GM11168 (cell line): ENCODE measurements around the gene CKLF.
"Not testable (repeated sequence)": the region's sequence is repeated elsewhere in the genome, so short reads cannot be mapped to it uniquely, and the experiment has no call there.

Experiments used
- in situ Hi-C: fragments of 300-500 bp; cut with MboI; formaldehyde crosslinking; loops from one replicate; pipeline ENCODE4 v1.12.0; 2022; ENCODE audit warnings: low sequenced_read_pairs; ENCODE audit not compliant: unreplicated experiment

CKLF gene, protein sequence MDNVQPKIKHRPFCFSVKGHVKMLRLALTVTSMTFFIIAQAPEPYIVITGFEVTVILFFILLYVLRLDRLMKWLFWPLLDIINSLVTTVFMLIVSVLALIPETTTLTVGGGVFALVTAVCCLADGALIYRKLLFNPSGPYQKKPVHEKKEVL

DNA sequence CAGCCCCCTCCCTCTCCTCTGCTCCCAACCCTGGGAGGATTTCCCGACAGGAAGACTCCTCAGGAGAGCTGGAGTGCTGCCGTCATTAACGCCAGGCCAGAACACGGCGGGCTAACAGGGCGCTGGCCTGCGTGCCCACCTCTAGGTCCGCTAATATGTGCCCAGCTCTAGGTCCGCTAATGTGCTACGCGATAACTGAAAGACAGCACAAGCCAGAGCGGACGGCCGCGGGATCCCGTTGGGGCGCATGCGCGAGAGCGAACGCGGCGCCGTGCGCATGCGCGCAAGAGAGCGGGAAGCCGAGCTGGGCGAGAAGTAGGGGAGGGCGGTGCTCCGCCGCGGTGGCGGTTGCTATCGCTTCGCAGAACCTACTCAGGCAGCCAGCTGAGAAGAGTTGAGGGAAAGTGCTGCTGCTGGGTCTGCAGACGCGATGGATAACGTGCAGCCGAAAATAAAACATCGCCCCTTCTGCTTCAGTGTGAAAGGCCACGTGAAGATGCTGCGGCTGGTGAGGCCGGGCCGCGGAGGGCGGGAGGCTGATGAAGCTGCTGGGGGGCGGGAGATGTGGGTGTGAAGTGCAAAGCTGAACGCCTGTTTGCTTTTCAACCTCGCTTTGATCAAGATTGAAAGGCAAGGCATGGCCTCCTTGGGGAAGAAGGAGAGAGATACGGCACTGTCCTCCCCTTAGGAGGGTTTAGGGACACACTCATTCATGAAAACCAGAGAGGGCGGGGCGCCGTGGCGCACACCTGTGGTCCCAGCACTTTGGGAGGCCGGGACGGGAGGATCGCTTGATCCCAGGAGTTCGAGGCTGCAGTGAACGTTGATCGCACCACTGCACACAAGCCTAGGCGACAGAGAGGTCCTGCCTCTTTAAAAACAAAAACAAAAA lies at the start of gene CKLF:
Gene CKLF (plus strand): TSS at position 291 of the 892 bp plus-strand sequence. CDS start 140 bp downstream, at position 431.
- in situ Hi-C loops: no loop called here

DNA sequence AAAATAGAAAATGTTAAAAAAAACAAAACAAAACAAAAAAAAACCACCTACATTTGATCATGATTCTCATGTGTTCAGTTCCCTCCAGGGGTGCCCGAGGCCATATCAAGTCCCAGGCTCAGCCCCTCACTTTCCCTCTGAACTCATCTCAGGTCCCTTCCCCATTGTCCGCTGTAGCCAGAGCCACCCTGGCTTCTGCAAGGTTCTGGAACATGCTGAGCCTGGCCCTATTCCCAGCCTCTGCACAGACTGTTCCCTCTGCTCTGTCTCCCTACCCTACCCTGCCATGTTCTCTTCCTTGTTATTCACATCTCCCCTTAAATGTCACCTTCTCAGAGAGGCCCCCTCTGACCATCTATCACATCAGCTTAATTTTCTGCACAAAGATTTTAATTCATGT lies 49.3 kb upstream of the CKLF start:
- in situ Hi-C loops: no loop called here

DNA sequence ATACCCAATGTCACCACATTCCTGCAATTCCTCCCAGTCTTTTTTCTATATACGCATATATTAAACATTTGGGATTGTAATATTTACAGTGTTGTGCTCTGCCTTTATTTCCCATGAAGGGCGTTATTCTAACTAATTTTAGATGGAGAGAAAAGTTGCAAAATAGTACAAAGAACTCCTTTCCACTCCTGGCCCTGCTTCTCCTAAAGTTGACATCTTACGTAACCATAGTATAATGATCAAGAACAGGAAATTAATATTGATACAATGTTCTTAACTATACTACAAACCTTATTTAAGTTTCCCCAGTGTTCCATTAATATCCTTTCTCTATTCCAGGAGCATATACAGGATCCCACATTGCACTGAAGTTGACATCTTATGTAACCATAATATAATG lies 48.8 kb upstream of the CKLF start:
- in situ Hi-C loops: no loop called here

DNA sequence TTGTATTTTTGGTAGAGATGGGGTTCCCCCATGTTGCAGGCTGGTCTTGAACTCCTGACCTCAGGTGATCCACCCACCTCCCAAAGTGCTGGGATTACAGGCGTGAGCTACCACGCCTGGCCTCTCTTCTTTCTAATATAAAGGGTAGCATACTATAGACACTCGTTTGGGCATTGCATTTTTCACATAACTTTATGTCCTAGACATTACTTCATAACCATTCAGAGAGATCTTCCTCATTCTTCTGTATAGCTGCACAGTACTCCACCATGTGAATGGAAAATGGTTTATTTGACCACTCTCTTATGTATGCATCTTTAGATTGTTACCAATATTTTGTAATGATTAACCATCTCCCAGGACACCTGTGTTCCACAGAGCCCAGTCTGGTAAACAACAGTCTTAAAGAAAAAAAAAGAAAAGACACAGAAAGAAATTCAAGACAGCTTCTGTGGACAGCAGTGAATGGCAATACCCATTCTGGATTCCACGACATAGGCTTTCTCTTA lies 44.6 kb upstream of the CKLF start:
- in situ Hi-C loops: no loop called here

DNA sequence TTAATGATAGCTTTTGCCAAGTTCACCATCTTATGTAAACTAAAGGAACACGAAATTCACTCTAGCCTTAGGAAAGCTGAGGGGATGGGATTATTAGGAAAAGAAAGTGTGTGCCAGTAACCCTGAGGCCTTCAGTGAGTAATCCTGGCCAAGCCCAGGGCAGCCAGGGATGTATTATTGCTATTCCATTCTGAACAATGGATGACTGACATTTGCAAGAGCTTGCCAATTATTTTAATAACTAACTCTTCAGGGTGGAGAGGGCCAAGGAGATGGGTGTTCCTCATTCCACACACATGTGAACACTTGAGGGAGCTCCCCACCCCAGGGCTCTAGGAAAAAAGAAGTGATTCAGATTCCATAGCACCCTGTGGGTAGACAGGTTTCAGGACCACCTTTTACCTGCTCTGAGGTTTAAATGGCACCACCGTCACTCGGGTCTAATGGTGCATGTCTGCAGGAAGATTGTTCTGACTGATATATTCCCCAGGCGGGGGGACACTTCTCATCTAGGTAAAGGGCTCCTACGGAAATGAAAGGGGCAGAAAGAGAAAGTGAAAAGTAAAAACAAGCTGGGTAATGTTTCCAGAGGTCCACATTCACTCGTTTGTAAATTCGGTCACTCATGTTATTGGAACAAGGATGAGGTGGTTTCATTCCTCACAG lies 44.0 kb upstream of the CKLF start:
- in situ Hi-C loops: no loop called here

DNA sequence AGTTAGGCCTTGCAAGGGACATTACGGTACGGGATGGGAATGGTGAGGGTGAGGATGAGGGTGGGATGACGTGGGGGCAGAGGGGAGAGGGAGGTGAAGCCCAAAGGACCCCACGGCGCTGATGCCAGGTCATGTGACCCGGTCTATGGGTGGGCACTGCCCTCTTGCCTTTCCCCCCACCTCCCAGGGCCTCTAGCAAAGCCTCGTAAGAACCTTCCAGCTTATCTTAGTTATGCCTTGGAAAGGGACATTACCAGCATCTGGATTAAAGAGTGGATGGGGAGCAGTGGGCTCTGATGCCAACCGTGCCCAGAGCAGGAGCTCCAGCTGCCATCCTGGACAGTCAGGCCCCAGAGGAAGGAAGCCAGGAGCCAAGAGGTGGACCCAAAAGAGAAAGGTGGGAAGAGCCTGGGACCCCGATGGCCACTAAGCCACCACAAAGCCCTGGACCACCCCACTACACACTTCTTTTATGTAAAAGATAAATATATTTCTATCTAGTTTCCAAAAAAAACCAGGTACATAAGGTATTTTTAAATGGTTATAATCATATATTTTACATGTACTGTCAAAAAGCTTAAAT lies 43.4 kb upstream of the CKLF start:
- in situ Hi-C loops: no loop called here

DNA sequence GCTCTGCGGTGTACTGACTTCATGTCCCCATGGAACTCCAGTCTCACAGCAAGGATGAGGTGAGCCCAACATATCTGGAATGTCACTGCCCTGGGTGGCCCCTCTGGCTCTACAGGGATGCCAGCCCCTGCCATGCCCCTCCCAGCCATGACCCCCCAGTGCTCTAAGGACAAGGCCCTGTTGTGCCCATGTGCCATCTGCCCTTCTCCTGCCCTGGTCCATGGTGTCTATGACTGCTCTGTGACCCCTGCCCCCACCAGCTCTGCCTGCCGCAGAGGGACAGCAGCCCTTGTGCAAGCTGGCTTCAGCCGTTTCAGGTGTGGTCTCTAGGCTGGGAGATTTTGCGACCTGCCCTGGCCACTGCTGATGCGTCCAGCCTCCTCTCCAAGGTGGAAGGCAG lies 42.8 kb upstream of the CKLF start:
- in situ Hi-C loops: no loop called here

DNA sequence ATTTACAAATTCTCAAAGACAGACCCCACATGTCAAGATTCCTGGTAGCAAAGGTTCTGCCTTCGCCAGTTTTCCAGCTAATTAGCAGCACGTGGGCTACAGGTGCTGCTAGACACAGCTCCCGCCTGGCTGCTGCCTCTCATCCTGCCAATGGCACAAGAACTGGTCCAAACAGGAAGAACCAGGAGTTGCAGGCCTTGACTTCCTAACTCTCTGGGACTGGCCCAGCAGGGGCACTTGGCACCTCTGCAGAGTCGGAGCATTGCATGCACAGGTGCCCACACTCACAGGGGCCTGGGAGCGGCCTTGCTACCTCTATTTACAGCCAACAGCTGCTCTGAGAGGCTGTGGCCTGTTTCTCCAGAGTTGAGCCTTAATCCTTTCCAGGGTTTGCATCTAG lies 42.1 kb upstream of the CKLF start:
- in situ Hi-C loops: no loop called here

DNA sequence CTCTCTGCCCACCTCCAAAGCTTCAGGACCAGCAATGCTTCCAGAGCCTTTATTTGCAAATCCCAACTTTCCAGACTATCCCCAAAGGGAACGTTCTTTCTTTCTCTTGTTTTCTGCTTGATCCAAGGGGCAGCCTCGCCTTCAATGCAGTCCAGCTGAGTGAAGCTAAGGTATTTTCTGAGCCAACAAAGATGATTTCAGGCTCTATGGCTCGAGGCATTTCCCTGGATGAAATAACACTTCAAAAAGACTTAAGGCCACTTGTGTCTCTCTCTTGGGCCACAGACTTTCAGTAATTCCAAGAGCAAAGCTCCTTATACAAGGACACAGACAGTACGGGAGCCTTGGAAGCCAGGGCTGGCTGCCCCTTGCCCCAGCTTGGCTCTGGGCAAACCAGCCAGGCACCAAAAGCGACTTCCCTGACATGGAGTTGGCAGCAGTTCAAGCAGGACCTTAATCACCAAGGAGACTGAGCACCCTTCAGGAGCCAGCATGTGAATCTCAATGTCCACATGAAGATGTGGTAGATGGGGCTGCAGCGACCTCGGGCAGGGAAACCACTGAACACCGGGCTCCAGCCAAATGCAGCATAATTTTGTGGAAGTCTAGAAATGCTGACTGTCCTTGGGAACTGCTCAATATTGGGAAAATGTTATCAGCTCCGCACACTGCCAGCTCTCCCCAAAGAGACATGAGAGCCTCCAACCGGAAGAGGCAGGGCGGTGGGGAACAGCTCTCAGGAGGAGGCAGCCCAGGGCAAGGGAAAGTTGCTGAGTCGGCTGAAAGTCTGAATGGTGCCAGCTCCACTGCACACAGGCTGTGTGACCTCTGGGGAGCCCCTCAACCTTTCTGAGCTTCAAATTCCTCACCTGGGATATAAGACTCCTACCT lies 41.4 kb upstream of the CKLF start:
- in situ Hi-C loops: no loop called here

DNA sequence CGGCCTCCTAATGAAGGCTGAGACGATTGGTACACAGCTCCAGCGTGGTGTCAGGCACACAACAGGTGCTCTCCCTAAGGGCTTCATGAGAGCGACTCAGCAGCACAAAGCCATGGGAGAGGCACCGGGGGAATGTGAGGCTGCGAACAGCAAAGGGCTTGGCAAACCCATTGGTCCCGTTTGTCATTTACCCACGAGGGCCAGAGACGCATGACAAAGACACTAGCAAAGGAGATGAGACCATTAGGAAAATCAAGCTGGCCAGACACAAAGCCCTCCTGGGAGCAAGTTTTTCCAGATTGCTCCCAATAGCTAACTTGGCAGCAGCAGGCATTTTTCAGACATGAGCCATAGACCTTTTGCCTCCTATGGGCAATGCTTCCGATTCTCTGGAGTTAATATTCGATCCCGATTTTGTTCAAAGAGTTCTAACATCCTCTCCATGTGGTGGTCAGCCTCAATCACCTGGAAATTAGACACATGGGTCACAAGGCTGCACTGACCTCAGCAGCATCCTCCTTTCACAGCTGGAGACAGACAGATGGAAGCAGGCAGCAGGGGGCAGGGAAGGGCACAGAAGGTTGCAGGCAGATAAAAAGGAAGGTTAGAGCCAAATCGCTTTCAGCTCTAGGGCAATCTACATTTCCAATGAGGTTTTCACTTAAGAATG lies 40.6 kb upstream of the CKLF start:
- in situ Hi-C loops: no loop called here

DNA sequence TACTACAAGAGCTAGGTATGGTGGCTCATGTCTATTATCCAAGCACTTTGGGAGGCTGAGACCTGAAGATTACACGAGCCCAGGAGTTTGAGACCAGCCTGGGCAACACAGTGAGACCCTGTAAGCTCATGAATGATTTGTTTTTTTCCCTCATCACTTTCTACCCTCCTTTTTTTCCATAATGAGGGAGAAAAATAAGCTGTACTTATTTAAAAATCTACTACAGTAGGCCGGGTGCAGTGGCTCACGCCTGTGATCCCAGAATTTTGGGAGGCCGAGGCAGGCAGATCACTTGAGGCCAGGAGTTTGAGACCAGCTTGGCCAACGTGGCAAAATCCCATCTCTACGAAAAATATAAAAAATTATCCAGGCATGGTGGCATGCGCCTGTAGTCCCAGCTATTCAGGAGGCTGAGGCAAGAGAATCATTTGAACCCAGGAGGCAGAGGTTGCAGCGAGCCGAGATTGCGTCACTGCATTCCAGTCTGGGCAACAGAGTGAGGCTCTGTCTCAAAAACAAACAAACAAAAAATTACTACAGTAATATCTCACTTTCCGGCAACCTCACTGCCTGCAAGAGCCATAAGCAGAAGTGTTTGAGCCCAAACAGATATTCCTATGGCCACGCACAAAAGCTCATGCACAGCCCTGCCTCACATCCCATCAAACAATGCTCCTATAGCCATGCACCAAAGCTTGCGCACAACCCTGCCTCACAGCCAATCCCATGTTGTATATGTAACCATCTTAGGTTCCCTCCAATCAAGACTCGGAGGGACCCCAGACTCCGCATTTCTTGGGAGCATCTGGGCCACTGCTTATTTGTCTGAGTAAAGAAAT lies 39.9 kb upstream of the CKLF start:
- in situ Hi-C loops: no loop called here

DNA sequence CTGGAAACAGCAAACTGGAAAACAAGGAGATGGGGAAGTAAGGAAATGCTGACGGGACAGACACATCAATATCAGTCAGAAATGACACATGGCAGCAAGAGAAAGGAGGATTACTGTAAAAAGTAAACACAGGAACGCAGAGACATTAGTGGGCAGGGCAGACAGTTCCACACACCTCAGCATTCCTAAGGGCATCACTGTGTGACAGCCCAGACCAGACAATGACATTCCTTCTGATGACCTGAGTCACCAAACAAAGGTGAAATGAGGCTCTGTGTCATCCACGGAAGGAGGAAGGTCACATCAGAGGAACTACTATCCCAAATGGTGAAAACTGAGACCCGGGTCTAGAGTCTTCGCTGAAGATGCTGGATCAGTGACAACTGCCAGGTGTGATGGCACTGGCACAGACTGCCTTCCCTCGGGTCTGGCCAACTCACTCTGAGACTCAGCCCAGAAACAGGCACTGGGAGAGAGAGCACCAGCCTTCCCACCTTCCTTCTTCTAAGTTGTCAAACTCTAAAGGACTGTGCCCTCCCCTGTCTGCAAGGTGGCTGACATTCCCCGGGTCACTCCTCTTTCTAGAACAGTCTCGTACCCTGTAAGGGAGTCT lies 39.2 kb upstream of the CKLF start:
- in situ Hi-C loops: no loop called here

DNA sequence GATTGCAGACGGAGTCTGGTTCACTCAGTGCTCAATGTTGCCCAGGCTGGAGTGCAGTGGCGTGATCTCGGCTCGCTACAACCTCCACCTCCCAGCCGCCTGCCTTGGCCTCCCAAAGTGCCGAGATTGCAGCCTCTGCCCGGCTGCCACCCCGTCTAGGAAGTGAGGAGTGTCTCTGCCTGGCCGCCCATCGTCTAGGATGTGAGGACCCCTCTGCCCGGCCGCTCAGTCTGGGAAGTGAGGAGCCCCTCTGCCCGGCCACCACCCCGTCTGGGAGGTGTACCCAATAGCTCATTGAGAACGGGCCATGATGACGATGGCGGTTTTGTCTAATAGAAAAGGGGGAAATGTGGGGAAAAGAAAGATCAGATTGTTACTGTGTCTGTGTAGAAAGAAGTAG lies 38.0 kb upstream of the CKLF start:
- in situ Hi-C loops: not testable (repeated sequence)

DNA sequence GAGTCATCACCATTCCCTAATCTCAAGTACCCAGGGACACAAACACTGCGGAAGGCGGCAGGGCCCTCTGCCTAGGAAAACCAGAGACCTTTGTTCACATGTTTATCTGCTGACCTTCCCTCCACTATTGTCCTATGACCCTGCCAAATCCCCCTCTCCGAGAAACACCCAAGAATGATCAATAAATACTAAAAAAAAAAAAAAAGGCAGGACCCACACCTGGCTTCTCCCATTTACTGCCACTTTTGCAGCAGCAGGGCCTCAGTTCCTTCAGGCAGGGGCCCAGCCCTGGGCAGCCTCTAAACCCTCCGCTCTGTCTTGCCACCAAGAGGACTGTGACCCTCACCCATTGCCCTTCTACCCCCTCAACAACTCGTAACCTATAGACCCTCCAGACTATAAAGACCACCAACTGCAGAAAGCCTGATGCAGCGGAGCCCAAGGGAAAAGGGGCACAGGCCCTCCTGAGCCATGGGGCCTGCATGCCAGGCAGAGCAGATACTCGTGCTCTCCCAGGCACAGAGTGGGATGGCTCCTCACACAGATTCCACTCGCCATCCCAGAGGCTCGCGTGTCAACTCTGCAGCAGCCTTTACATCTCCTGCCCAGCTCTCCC lies 37.3 kb upstream of the CKLF start:
- in situ Hi-C loops: not testable (repeated sequence)

DNA sequence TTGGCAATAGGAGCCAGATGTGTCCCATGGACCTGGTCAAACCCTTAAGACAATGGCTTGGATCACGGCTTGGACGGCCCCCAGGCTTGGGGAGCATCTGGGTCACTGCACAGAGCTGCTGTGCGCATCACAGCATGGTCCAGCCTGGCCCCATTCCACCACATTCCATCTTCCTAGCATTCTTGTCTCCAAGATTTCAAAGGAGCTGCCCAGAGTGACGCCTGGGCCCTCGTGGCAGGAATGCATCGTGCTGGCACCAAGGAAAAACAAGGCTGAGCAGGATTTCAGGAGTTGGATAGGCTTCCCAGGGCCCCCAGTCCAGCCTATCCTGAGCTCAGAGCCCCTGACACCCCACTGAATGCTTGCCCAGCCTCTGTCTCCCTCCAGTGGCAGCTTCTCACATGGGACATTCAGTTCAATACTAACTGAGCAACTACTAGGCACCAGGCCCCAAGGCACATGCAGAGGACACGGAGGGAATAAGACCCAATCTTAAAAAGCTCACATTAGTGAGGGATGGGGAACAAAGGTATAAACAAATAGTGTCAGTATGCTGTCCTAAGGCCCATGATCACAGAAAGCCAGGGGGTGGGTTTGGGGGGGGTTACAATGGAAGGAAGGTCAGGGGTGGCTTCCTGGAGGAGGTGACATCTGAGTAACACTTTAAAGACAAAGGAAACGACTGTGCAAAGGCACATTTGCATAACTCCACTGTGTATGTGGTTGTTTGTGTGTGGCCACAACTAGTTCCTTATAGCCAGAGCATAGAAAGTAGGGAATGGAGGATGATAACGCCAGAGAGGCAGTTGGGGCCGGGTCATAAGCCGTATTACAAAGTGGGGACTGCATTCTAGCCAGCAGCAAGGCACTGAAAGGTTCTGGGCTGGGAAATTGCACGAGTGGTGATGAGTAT lies 36.5 kb upstream of the CKLF start:
- in situ Hi-C loops: no loop called here

DNA sequence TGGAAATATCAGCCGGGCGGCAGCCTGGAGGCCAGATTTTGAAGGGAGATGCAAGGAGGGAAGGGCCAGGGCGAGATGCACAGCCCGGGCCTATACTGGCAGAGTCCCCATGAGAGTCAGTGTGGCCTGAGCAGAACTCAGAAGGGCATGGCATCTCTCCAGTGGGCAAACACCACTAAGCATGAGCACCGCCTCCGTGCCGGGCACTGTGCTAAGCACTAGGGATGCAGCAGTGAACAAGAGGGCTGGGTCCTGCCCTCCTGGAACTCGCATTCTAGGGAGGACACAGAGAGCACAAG lies 35.9 kb upstream of the CKLF start:
- in situ Hi-C loops: no loop called here
